Type B pancreatic cell (in vitro differentiated cells): ENCODE measurements around the gene WNT9B. TPM values are rescaled to one million over a fixed set of nuclear protein-coding genes. Genes with fewer than 3 reads are reported as not detected.

Source experiments
- DNase-seq: peaks from one replicate; pipeline ENCODE4 v3.0.0; 2021; ENCODE audit warnings: mixed read lengths; ENCODE audit not compliant: unreplicated experiment; ENCODE audit errors: extremely low spot score
- H3K27ac Mint-ChIP-seq: 2 replicates; pipeline ENCODE4 v1.8.0; 2021; ENCODE audit warnings: mild to moderate bottlenecking, mixed read lengths
- H3K27me3 Mint-ChIP-seq: 2 replicates; pipeline ENCODE4 v1.8.0; 2021; ENCODE audit warnings: mixed read lengths
- H3K36me3 Mint-ChIP-seq: 2 replicates; pipeline ENCODE4 v1.8.0; 2021; ENCODE audit warnings: mixed read lengths
- H3K4me1 Mint-ChIP-seq: one replicate; pipeline ENCODE4 v1.8.0; 2021; ENCODE audit warnings: mixed read lengths; ENCODE audit not compliant: unreplicated experiment
- H3K4me3 Mint-ChIP-seq: 2 replicates; pipeline ENCODE4 v1.8.0; 2021; ENCODE audit warnings: mild to moderate bottlenecking, mixed read lengths
- H3K9me3 Mint-ChIP-seq: 2 replicates; pipeline ENCODE4 v1.8.0; 2021; ENCODE audit warnings: mixed read lengths
- CTCF ChIP-seq: fragments of 200-600 bp; sonication (generic); conservative IDR thresholded peaks from 2 replicates; pipeline ENCODE4 v1.5.0; 2021; ENCODE audit warnings: antibody characterized with exemption, mild to moderate bottlenecking
- total RNA-seq: library from RNA; stranded (reverse); gene quantifications from 2 replicates; pipeline ENCODE4 v1.2.1, GENCODE V29; 2021; ENCODE audit warnings: low replicate concordance

The WNT9B gene
- total RNA-seq, 1 donor from 2014 or later, result 0.89 TPM

GRCh38 chr17:46841561-46842379, 9.6 kb upstream of the WNT9B start:
- TF ChIP-seq CTCF, result peak; percentile 93
- H3K27me3 Mint-ChIP-seq, result peaks cover 34% of the 10 kb centered on the region
- peaks cover 11% of the 10 kb centered on the region for H3K9me3 Mint-ChIP-seq
- H3K27ac Mint-ChIP-seq, result no peak overlapping the region
- H3K4me1 Mint-ChIP-seq, result no peaks in the 10 kb centered on the region
- DNase-seq, result no peak
- H3K4me3 Mint-ChIP-seq, result no peak overlapping the region
- no peaks in the 10 kb centered on the region for H3K36me3 Mint-ChIP-seq

GRCh38 chr17:46842835-46843234, 8.5 kb upstream of the WNT9B start:
- peaks cover 11% of the 10 kb centered on the region for H3K9me3 Mint-ChIP-seq
- no peak for DNase-seq
- no peaks in the 10 kb centered on the region for H3K4me1 Mint-ChIP-seq
- H3K4me3 Mint-ChIP-seq, result no peak overlapping the region
- no peak overlapping the region for H3K27ac Mint-ChIP-seq
- peaks cover 44% of the 10 kb centered on the region for H3K27me3 Mint-ChIP-seq
- TF ChIP-seq CTCF, result peak; percentile 75
- H3K36me3 Mint-ChIP-seq, result no peaks in the 10 kb centered on the region

- H3K4me3 Mint-ChIP-seq, result no peak overlapping the region
- TF ChIP-seq CTCF, result no peak
- no peaks in the 10 kb centered on the region for H3K36me3 Mint-ChIP-seq
- peaks cover 10% of the 10 kb centered on the region for H3K9me3 Mint-ChIP-seq
- peaks cover 5% of the 10 kb centered on the region for H3K4me1 Mint-ChIP-seq
- DNase-seq, result no peak
- peaks cover 72% of the 10 kb centered on the region for H3K27me3 Mint-ChIP-seq
- H3K27ac Mint-ChIP-seq, result no peak overlapping the region
These were observed 3.9 kb upstream of the WNT9B start for GRCh38 chr17:46847204-46848191.

- Mint-ChIP-seq H3K27ac (no peak overlapping the region), H3K4me3 (no peak overlapping the region), H3K4me1 (peaks cover 5% of the 10 kb centered on the region), H3K36me3 (no peaks in the 10 kb centered on the region), H3K27me3 (peaks cover 71% of the 10 kb centered on the region), H3K9me3 (peaks cover under 1% of the 10 kb centered on the region)
- DNase-seq, result no peak
- TF ChIP-seq CTCF, result no peak
These were observed 2.8 kb upstream of the WNT9B start for GRCh38 chr17:46848534-46848933.

- Mint-ChIP-seq H3K36me3 (no peaks in the 10 kb centered on the region), H3K9me3 (no peaks in the 10 kb centered on the region), H3K4me3 (peak overlapping the region; percentile 85), H3K27me3 (peaks cover 82% of the 10 kb centered on the region), H3K27ac (no peak overlapping the region), H3K4me1 (peaks cover 5% of the 10 kb centered on the region)
- no peak for TF ChIP-seq CTCF
- no peak for DNase-seq
These were observed 725 bp upstream of the WNT9B start for GRCh38 chr17:46850688-46851028.
